SK-N-SH (cell line): Measurements from ENCODE around the gene SSPN. TPM values are rescaled to one million over a fixed set of nuclear protein-coding genes. Genes with fewer than 3 reads are reported as not detected.

Source experiments
- CTCF ChIA-PET: fragments of 300-600, 350-600 bp; formaldehyde crosslinking; extraction: SDS; loops from one replicate; lab custom pipeline; 2021; lab: Yijun Ruan, JAX
- POLR2A ChIA-PET: fragments of 350-600 bp; sonication (Branson Sonifier 250); formaldehyde crosslinking; extraction: SDS; loops from one replicate; lab custom pipeline; 2020; ENCODE audit warnings: antibody characterized with exemption, inconsistent platforms; lab: Yijun Ruan, JAX
- DNase-seq: peaks from one replicate; pipeline ENCODE4 v3.0.0; 2012
- H2AFZ ChIP-seq: fragments of 200-600 bp; sonication (generic); 2 replicates; pipeline ENCODE4 v1.8.1; 2016; ENCODE audit warnings: antibody characterized with exemption, mild to moderate bottlenecking, low read depth
- H3F3A ChIP-seq: fragments of 200-600 bp; sonication (generic); replicated peaks from 2 replicates; pipeline ENCODE3; 2016; ENCODE audit warnings: antibody characterized with exemption, mild to moderate bottlenecking; ENCODE audit not compliant: insufficient read depth
- H3K27ac ChIP-seq, 2 experiments: fragments of 200-500 bp in 1 of 2; fragments of 200-600 bp in 1 of 2; sonication (Bioruptor generic) in 1 of 2; sonication (generic), shearing (Covaris generic) in 1 of 2; 2 replicates each; pipeline versions ENCODE4 v1.5.1 to v1.6.1; 2014 to 2016; ENCODE audit warnings: low read depth in 2 of 2, inconsistent platforms in 1 of 2, low read length in 1 of 2, mild to moderate bottlenecking in 1 of 2, mixed read lengths in 1 of 2
- H3K27me3 ChIP-seq: fragments of 200-600 bp; sonication (generic), shearing (Covaris generic); 2 replicates; pipeline ENCODE4 v1.6.1; 2016; ENCODE audit warnings: mixed run types; ENCODE audit not compliant: insufficient read depth
- H3K36me3 ChIP-seq, 2 experiments: fragments of 200-500 bp in 1 of 2; fragments of 200-600 bp in 1 of 2; sonication (Bioruptor generic) in 1 of 2; sonication (generic) in 1 of 2; replicated peaks in 1 of 2; 2 replicates each; pipeline versions ENCODE3 to v1.5.1; 2014 to 2016; ENCODE audit warnings: low read length in 1 of 2, mild to moderate bottlenecking in 1 of 2; ENCODE audit not compliant: insufficient read depth in 2 of 2, control insufficient read depth in 1 of 2
- H3K4me1 ChIP-seq, 2 experiments: fragments of 200-500 bp in 1 of 2; fragments of 200-600 bp in 1 of 2; sonication (Bioruptor generic) in 1 of 2; sonication (generic), shearing (Covaris generic) in 1 of 2; 2 replicates each; pipeline versions ENCODE4 v1.5.1 to v1.6.1; 2014 to 2016; ENCODE audit warnings: low read depth in 1 of 2, low read length in 1 of 2, mixed run types in 1 of 2; ENCODE audit not compliant: insufficient read depth in 2 of 2, control insufficient read depth in 1 of 2
- H3K4me2 ChIP-seq: fragments of 200-600 bp; sonication (generic), shearing (Covaris generic); 2 replicates; pipeline ENCODE4 v1.6.1; 2017; ENCODE audit warnings: mixed run types
- H3K4me3 ChIP-seq, 2 experiments: fragments of 200-500 bp in 1 of 2; fragments of 200-600 bp in 1 of 2; sonication (Bioruptor generic) in 1 of 2; sonication (generic), shearing (Covaris generic) in 1 of 2; 2 replicates each; pipeline versions ENCODE4 v1.5.1 to v1.8.1; 2014 to 2016; ENCODE audit warnings: low read depth in 2 of 2, inconsistent platforms in 1 of 2, low read length in 1 of 2, mild to moderate bottlenecking in 1 of 2, mixed read lengths in 1 of 2, moderate library complexity in 1 of 2
- H3K79me2 ChIP-seq: fragments of 200-600 bp; sonication (generic); 2 replicates; pipeline ENCODE4 v1.8.1; 2017; ENCODE audit warnings: mild to moderate bottlenecking; ENCODE audit not compliant: insufficient read depth
- H3K9ac ChIP-seq: fragments of 200-600 bp; sonication (generic); 2 replicates; pipeline ENCODE4 v1.6.1; 2017; ENCODE audit warnings: mixed run types
- H3K9me2 ChIP-seq: fragments of 200-600 bp; sonication (generic); 2 replicates; pipeline ENCODE4 v1.6.1; 2017; ENCODE audit warnings: mixed run types
- H3K9me3 ChIP-seq: fragments of 200-600 bp; sonication (generic); 2 replicates; pipeline ENCODE4 v1.6.1; 2017; ENCODE audit warnings: mixed run types, mild to moderate bottlenecking, moderate library complexity
- H4K20me1 ChIP-seq: fragments of 200-600 bp; sonication (generic); 2 replicates; pipeline ENCODE4 v1.6.1; 2017; ENCODE audit warnings: mild to moderate bottlenecking, mixed run types; ENCODE audit not compliant: insufficient read depth
- CHD2 ChIP-seq: fragments of 150-350 bp; IDR thresholded peaks from 2 replicates; pipeline ENCODE4 v1.6.1; 2018; ENCODE audit warnings: low read length; ENCODE audit not compliant: partially characterized antibody
- ELF1 ChIP-seq: IDR thresholded peaks from 2 replicates; pipeline ENCODE4 v1.4.0; 2012
- EP300 ChIP-seq, 2 experiments: IDR thresholded peaks; 2 replicates each; pipeline versions ENCODE4 v1.4.0 to v1.6.1; 2012; ENCODE audit warnings: borderline replicate concordance in 1 of 2, low read depth in 1 of 2, low read length in 1 of 2
- EZH2phosphoT487 ChIP-seq: fragments of 200-600 bp; sonication (generic); IDR thresholded peaks from 2 replicates; pipeline ENCODE4 v1.6.1; 2017; ENCODE audit warnings: low read depth, mixed run types, mild to moderate bottlenecking, antibody characterized with exemption, moderate library complexity, borderline replicate concordance
- FOSL2 ChIP-seq: IDR thresholded peaks from 2 replicates; pipeline ENCODE4 v1.4.0; 2012; ENCODE audit warnings: low read depth, mild to moderate bottlenecking, moderate library complexity, borderline replicate concordance
- FOXJ3 ChIP-seq: sonication (generic); formaldehyde crosslinking; IDR thresholded peaks from 2 replicates; pipeline ENCODE4 v1.5.1; 2020; ENCODE audit warnings: mild to moderate bottlenecking, missing genetic modification reagents
- GABPA ChIP-seq: IDR thresholded peaks from 2 replicates; pipeline ENCODE4 v1.4.0; 2012; ENCODE audit warnings: low read depth, mild to moderate bottlenecking
- GATA2 ChIP-seq: sonication (generic); formaldehyde crosslinking; IDR thresholded peaks from 2 replicates; pipeline ENCODE4 v1.5.0; 2020; ENCODE audit warnings: mild to moderate bottlenecking, missing genetic modification reagents
- JUND ChIP-seq: IDR thresholded peaks from 2 replicates; pipeline ENCODE4 v1.4.0; 2012
- NFIC ChIP-seq: IDR thresholded peaks from 2 replicates; pipeline ENCODE4 v1.4.0; 2012; ENCODE audit warnings: borderline replicate concordance
- NRF1 ChIP-seq: IDR thresholded peaks from 2 replicates; pipeline ENCODE4 v1.6.1; 2012; ENCODE audit warnings: low read depth, mild to moderate bottlenecking, low read length
- RAD21 ChIP-seq: IDR thresholded peaks from 2 replicates; pipeline ENCODE4 v1.6.1; 2012; ENCODE audit warnings: mild to moderate bottlenecking, low read length
- RXRA ChIP-seq: IDR thresholded peaks from 2 replicates; pipeline ENCODE4 v1.4.0; 2012; ENCODE audit warnings: low read depth, mild to moderate bottlenecking, borderline replicate concordance
- SIN3A ChIP-seq: IDR thresholded peaks from 2 replicates; pipeline ENCODE4 v1.6.1; 2012; ENCODE audit warnings: low read depth, mild to moderate bottlenecking, low read length, moderate library complexity, borderline replicate concordance
- TAF1 ChIP-seq: IDR thresholded peaks from 2 replicates; pipeline ENCODE4 v1.6.1; 2012; ENCODE audit warnings: low read depth, mild to moderate bottlenecking, low read length, moderate library complexity, borderline replicate concordance
- TEAD4 ChIP-seq: IDR thresholded peaks from 2 replicates; pipeline ENCODE4 v1.4.0; 2012; ENCODE audit warnings: mild to moderate bottlenecking, borderline replicate concordance; ENCODE audit not compliant: insufficient read depth
- YY1 ChIP-seq: IDR thresholded peaks from 2 replicates; pipeline ENCODE4 v1.4.0; 2012; ENCODE audit warnings: low read depth, mild to moderate bottlenecking
- polyA plus RNA-seq, 3 experiments: library from polyadenylated mRNA; depleted of rRNA; stranded (reverse); fragments of >200 nt; gene quantifications; 2 replicates each; pipeline ENCODE4 v1.2.3, GENCODE V29; 2012
- TF ChIP-seq, protein P1 (sequence below): IDR thresholded peaks from 2 replicates; pipeline ENCODE4 v1.4.0; 2012; ENCODE audit warnings: low read depth, borderline replicate concordance
- TF ChIP-seq, protein P2 (sequence below): IDR thresholded peaks from 2 replicates; pipeline ENCODE4 v1.6.1; 2012; ENCODE audit warnings: mild to moderate bottlenecking, low read depth, low read length, moderate library complexity
- TF ChIP-seq, protein P3 (sequence below): IDR thresholded peaks from 2 replicates; pipeline ENCODE4 v1.4.0; 2012; ENCODE audit warnings: low read depth

Gene SSPN
- polyA plus RNA-seq, 1 of the 3 experiments (the other 2 are of a cell fraction) = 5.9 TPM

DNA sequence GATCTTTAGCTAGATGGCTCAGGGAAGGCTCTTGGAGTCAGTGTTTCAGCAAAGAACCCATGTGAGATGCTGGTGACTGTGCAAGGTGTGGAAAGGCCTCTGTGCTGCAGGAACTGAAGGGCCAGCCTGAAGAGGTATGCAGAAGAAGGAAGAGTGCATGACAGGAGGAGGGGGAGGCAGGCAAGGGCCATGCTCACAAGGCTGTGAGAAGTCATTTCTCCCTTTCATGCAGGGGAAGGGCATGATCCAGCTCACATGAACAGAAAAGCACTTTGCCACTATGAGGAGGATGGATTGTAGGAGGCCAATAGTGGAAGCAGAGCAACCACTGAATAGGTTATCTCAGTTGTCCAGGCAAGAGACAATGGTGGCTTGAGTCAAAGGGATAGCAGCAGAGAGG lies 83.7 kb downstream of the SSPN start:
- Histone ChIP-seq H3K36me3 (no peaks in the 10 kb centered on the region), H3K4me1 (peaks cover 8 to 23% of the 10 kb centered on the region in 2 experiments; a peak in 3 of 4 replicates), H3K9ac (no peak overlapping the region), H3K4me3 (no peak overlapping the region), H2AFZ (no peak overlapping the region), H3K79me2 (no peaks in the 10 kb centered on the region), H3K4me2 (no peak overlapping the region), H3K27ac (no peak overlapping the region), H3K9me3 (no peaks in the 10 kb centered on the region), H4K20me1 (no peaks in the 10 kb centered on the region), H3K9me2 (no peaks in the 10 kb centered on the region), H3F3A (peaks cover 13% of the 10 kb centered on the region), H3K27me3 (no peaks in the 10 kb centered on the region)
- POLR2A ChIA-PET = no interaction called here
- DNase-seq = no peak
- CTCF ChIA-PET = no interaction called here
- no peak for TF ChIP-seq FOSL2
- no peak for TF ChIP-seq RXRA
- TF ChIP-seq RAD21 = no peak
- TF ChIP-seq SIN3A = no peak
- TF ChIP-seq, protein P1, sequence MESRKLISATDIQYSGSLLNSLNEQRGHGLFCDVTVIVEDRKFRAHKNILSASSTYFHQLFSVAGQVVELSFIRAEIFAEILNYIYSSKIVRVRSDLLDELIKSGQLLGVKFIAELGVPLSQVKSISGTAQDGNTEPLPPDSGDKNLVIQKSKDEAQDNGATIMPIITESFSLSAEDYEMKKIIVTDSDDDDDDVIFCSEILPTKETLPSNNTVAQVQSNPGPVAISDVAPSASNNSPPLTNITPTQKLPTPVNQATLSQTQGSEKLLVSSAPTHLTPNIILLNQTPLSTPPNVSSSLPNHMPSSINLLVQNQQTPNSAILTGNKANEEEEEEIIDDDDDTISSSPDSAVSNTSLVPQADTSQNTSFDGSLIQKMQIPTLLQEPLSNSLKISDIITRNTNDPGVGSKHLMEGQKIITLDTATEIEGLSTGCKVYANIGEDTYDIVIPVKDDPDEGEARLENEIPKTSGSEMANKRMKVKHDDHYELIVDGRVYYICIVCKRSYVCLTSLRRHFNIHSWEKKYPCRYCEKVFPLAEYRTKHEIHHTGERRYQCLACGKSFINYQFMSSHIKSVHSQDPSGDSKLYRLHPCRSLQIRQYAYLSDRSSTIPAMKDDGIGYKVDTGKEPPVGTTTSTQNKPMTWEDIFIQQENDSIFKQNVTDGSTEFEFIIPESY = no peak
- TF ChIP-seq TEAD4 = no peak
- no peak for TF ChIP-seq EZH2phosphoT487
- TF ChIP-seq GABPA = no peak
- no peak for TF ChIP-seq CHD2
- TF ChIP-seq JUND = no peak
- TF ChIP-seq, protein P2, sequence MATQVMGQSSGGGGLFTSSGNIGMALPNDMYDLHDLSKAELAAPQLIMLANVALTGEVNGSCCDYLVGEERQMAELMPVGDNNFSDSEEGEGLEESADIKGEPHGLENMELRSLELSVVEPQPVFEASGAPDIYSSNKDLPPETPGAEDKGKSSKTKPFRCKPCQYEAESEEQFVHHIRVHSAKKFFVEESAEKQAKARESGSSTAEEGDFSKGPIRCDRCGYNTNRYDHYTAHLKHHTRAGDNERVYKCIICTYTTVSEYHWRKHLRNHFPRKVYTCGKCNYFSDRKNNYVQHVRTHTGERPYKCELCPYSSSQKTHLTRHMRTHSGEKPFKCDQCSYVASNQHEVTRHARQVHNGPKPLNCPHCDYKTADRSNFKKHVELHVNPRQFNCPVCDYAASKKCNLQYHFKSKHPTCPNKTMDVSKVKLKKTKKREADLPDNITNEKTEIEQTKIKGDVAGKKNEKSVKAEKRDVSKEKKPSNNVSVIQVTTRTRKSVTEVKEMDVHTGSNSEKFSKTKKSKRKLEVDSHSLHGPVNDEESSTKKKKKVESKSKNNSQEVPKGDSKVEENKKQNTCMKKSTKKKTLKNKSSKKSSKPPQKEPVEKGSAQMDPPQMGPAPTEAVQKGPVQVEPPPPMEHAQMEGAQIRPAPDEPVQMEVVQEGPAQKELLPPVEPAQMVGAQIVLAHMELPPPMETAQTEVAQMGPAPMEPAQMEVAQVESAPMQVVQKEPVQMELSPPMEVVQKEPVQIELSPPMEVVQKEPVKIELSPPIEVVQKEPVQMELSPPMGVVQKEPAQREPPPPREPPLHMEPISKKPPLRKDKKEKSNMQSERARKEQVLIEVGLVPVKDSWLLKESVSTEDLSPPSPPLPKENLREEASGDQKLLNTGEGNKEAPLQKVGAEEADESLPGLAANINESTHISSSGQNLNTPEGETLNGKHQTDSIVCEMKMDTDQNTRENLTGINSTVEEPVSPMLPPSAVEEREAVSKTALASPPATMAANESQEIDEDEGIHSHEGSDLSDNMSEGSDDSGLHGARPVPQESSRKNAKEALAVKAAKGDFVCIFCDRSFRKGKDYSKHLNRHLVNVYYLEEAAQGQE = no peak
- no peak for TF ChIP-seq NFIC
- TF ChIP-seq TAF1 = no peak
- TF ChIP-seq, protein P3, sequence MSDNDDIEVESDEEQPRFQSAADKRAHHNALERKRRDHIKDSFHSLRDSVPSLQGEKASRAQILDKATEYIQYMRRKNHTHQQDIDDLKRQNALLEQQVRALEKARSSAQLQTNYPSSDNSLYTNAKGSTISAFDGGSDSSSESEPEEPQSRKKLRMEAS = no peak
- no peak for TF ChIP-seq FOXJ3
- no peak for TF ChIP-seq GATA2 (CRISPR knock-in tag)
- no peak for TF ChIP-seq EP300 (IDR thresholded peaks at IDR 0.05; ENCODE audit: borderline replicate concordance in 1 of 2, low read depth in 1 of 2, low read length in 1 of 2)
- no peak for TF ChIP-seq ELF1
- no peak for TF ChIP-seq YY1
- no peak for TF ChIP-seq NRF1
